A549 (cell line): ENCODE measurements around the gene MMP3. TPM values are rescaled to one million over a fixed set of nuclear protein-coding genes. Genes with fewer than 3 reads are reported as not detected.

Experiments used
- ATAC-seq, 2 experiments: fragments of 200-7000 bp in 1 of 2; fragments of >200 bp in 1 of 2; cut with Nextera tagmentation in 1 of 2; cut with Tn5 transposase in 1 of 2; 3 replicates each; pipeline versions ENCODE4 v1.8.0 to v1.9.1; 2018 to 2020; ENCODE audit warnings: mild to moderate bottlenecking in 1 of 2, moderate library complexity in 1 of 2
- CTCF ChIA-PET: fragments of 300-600 bp; sonication (Branson Sonifier 250); formaldehyde crosslinking; extraction: SDS; loops from one replicate; lab custom pipeline; 2021; ENCODE audit warnings: antibody characterized with exemption, inconsistent platforms; lab: Yijun Ruan, JAX
- POLR2A ChIA-PET: fragments of 350-600 bp; formaldehyde crosslinking; extraction: SDS; loops from one replicate; lab custom pipeline; 2021; ENCODE audit warnings: antibody characterized with exemption, inconsistent platforms; lab: Yijun Ruan, JAX
- DNase-seq, 2 experiments: peaks; one replicate each; pipeline versions ENCODE4 v3.0.0 to v3.0.0-alpha.2; 2011 to 2016; ENCODE audit warnings: low read depth in 1 of 2, low spot score in 1 of 2
- FAIRE-seq: peaks from 2 replicates; lab custom pipeline; 2011; peaks lifted over from hg19 to GRCh38; lab: Jason Lieb, UNC
- H3K27ac ChIP-seq, 2 experiments: fragments of >200 bp; sonication (Bioruptor Twin); formaldehyde crosslinking; 3 replicates each; pipeline ENCODE4 v1.5.1; 2016 to 2017
- H3K4me1 ChIP-seq: fragments of >200 bp; sonication (Bioruptor Twin); formaldehyde crosslinking; 3 replicates; pipeline ENCODE4 v1.6.1; 2016
- H3K4me2 ChIP-seq: fragments of >200 bp; sonication (Bioruptor Twin); formaldehyde crosslinking; 3 replicates; pipeline ENCODE4 v1.6.1; 2016
- H3K4me3 ChIP-seq: fragments of >200 bp; sonication (Bioruptor Twin); formaldehyde crosslinking; 3 replicates; pipeline ENCODE4 v1.5.1; 2016
- H3K9me3 ChIP-seq: fragments of >200 bp; sonication (Bioruptor Twin); formaldehyde crosslinking; 3 replicates; pipeline ENCODE4 v1.6.1; 2016
- BHLHE40 ChIP-seq: IDR thresholded peaks from 2 replicates; pipeline ENCODE4 v1.6.1; 2012; ENCODE audit warnings: low read depth, low read length, inconsistent platforms
- CHD2 ChIP-seq: fragments of 150-350 bp; IDR thresholded peaks from 2 replicates; pipeline ENCODE4 v1.6.1; 2014; ENCODE audit warnings: low read length; ENCODE audit not compliant: partially characterized antibody
- ESRRA ChIP-seq: fragments of 150-350 bp; IDR thresholded peaks from 2 replicates; pipeline ENCODE4 v1.6.1; 2014; ENCODE audit warnings: mild to moderate bottlenecking, low read length, borderline replicate concordance
- FOSB ChIP-seq: fragments of 250-450 bp; sonication (Bioruptor Pico); IDR thresholded peaks from 2 replicates; pipeline ENCODE4 v1.5.0; 2020; ENCODE audit warnings: mild to moderate bottlenecking, moderate library complexity
- HEYL ChIP-seq: fragments of 250-450 bp; sonication (Bioruptor Pico); IDR thresholded peaks from 2 replicates; pipeline ENCODE4 v1.8.0; 2021; ENCODE audit warnings: mild to moderate bottlenecking, moderate library complexity
- HOXB5 ChIP-seq: fragments of 250-450 bp; sonication (Bioruptor Pico); IDR thresholded peaks from 2 replicates; pipeline ENCODE4 v1.5.0; 2020; ENCODE audit warnings: mild to moderate bottlenecking, moderate library complexity
- JUNB ChIP-seq: fragments of >200 bp; sonication (Bioruptor Twin); formaldehyde crosslinking; IDR thresholded peaks from 2 replicates; pipeline ENCODE4 v1.6.1; 2016
- KDM5A ChIP-seq: fragments of 200-600 bp; sonication (generic); IDR thresholded peaks from 2 replicates; pipeline ENCODE4 v1.6.1; 2016; ENCODE audit warnings: antibody characterized with exemption, mild to moderate bottlenecking
- MAZ ChIP-seq: fragments of 150-350 bp; IDR thresholded peaks from 2 replicates; pipeline ENCODE4 v1.6.1; 2014; ENCODE audit warnings: antibody characterized with exemption, low read depth, low read length, borderline replicate concordance
- MYC ChIP-seq: IDR thresholded peaks from 2 replicates; pipeline ENCODE4 v1.6.1; 2012; ENCODE audit warnings: mild to moderate bottlenecking, inconsistent platforms, low read length, improper control_type of control experiment, borderline replicate concordance
- NFE2L2 ChIP-seq: fragments of 150-350 bp; conservative IDR thresholded peaks from 2 replicates; pipeline ENCODE4 v1.6.1; 2014; ENCODE audit warnings: low read length
- NPAS2 ChIP-seq: fragments of 250-450 bp; sonication (Bioruptor Pico); IDR thresholded peaks from 2 replicates; pipeline ENCODE4 v1.8.0; 2022; ENCODE audit warnings: mild to moderate bottlenecking, moderate library complexity, borderline replicate concordance
- RARB ChIP-seq: fragments of 250-450 bp; sonication (Bioruptor Pico); IDR thresholded peaks from 2 replicates; pipeline ENCODE4 v1.8.0; 2021; ENCODE audit warnings: mild to moderate bottlenecking, moderate library complexity
- RCOR1 ChIP-seq: fragments of 150-350 bp; IDR thresholded peaks from 2 replicates; pipeline ENCODE4 v1.6.1; 2014; ENCODE audit warnings: antibody characterized with exemption, low read length, low read depth
- RNF2 ChIP-seq: fragments of 200-600 bp; sonication (generic); IDR thresholded peaks from 2 replicates; pipeline ENCODE4 v1.6.1; 2016; ENCODE audit warnings: low read depth, mild to moderate bottlenecking, antibody characterized with exemption, moderate library complexity, borderline replicate concordance
- SMC3 ChIP-seq: fragments of >200 bp; sonication (Bioruptor Twin); formaldehyde crosslinking; IDR thresholded peaks from 3 replicates; pipeline ENCODE4 v1.6.1; 2018; ENCODE audit warnings: inconsistent platforms
- SREBF2 ChIP-seq: fragments of 450-650 bp; IDR thresholded peaks from 2 replicates; pipeline ENCODE4 v1.6.1; 2014; ENCODE audit warnings: mild to moderate bottlenecking, moderate library complexity
- ZSCAN20 ChIP-seq: fragments of 250-450 bp; sonication (Bioruptor Pico); IDR thresholded peaks from 2 replicates; pipeline ENCODE4 v1.8.0; 2022; ENCODE audit warnings: mild to moderate bottlenecking, moderate library complexity
- WGBS: methylation state at CpG from one replicate; pipeline ENCODE4 v1.1.6; 2017; ENCODE audit errors: missing lambda C conversion rate; 5-methylcytosine and 5-hydroxymethylcytosine counted together
- polyA plus RNA-seq, 4 experiments: library from polyadenylated mRNA; depleted of rRNA in 3 of 4; stranded (reverse); fragments of >200 nt; fragmentation: RNase III in 1 of 4; extraction: RNeasy Plus Mini Kit Qiagen cat#74134 plus additional on column Dnase treatment in 1 of 4; gene quantifications; 2 replicates in 3 of 4; 3 replicates in 1 of 4; pipeline ENCODE4 v1.2.3, GENCODE V29; 2011 to 2017
- TF ChIP-seq, protein P1 (sequence below): fragments of 450-650 bp; IDR thresholded peaks from 2 replicates; pipeline ENCODE4 v1.6.1; 2014; ENCODE audit warnings: antibody characterized with exemption
- TF ChIP-seq, protein P2 (sequence below): fragments of >200 bp; sonication (Bioruptor Twin); formaldehyde crosslinking; IDR thresholded peaks from 3 replicates; pipeline ENCODE4 v1.6.1; 2016
- TF ChIP-seq, protein P3 (sequence below): IDR thresholded peaks from 2 replicates; pipeline ENCODE4 v1.6.1; 2012
- TF ChIP-seq, protein P4 (sequence below): fragments of 150-350 bp; IDR thresholded peaks from 2 replicates; pipeline ENCODE4 v1.6.1; 2014; ENCODE audit warnings: low read depth, mild to moderate bottlenecking, low read length

MMP3 gene
- polyA plus RNA-seq, 2 of the 4 experiments (the other 2 are of a cell fraction): not detected

DNA sequence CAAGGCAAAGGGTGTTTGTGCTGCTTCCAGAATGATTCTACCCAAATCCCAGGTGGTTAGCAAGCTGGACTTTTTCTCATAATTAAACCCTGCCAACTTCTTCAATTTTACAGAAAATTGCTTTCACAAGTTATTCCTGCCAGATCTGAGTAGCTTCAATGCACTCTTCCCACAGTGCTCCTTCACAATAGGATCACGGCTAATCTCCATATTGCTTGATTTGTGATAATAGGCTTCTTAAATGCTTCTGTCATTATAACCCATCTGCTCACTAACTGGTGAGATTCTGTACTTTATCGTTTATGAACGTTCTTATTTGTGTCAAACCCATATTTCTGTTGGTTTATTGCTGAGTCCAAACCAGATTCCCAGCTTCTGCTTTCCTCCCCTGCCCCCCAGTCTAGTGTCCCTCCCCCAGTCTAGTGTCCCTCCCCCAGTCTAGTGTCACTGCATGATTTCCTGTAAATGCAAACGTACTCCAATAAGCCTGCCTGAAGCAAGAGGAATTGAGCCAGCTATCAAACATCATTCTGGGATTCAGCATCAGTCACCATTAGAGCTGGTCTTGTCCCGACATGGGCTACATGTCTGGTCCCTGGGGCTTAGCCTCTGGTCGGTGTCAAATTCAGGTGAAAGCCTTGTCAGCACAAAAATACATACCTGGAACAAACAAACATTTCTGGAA is 14.0 kb downstream of the MMP3 start:
- CTCF ChIA-PET: interaction anchor here (1.0 to 1.6 kb wide), 2 partner anchors 9 to 112 kb away, joined by 3 to 4 read pairs; no protein-coding TSS in a partner anchor
- no peaks in the 10 kb centered on the region for H3K4me1 ChIP-seq

DNA sequence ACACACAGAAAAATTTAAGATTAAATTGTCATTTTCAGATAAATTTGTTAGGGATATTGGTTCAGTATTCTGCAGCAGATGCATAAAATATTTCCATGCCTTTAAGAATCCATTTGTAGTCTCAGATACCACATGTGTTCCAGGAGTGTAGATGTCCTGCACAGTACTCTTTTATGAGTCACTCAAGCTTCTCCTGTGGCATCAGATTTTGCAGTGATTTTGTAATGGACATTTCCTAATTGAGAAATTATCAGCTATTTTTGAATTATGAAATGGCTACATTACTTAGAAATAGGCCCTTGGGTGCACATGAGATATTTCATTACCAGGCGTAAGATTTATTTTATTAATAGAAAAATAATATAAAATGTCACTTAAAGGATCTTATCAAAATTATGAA is 18.9 kb downstream of the MMP3 start:
- WGBS: 94% methylated on average over 1 of the region's 1 CpG
- TF ChIP-seq SREBF2 (no peak), KDM5A (no peak), SMC3 (no peak)

More for the DNA sequence above, 14.0 kb downstream of the MMP3 start:
- TF ChIP-seq JUNB (no peak), MAZ (no peak), NPAS2 (CRISPR knock-in tag) (no peak), ESRRA (no peak), HEYL (CRISPR knock-in tag) (no peak), RNF2 (no peak), MYC (no peak), CHD2 (no peak), BHLHE40 (no peak), ZSCAN20 (CRISPR knock-in tag) (no peak), NFE2L2 (no peak), RCOR1 (no peak), RARB (CRISPR knock-in tag) (no peak)
- TF ChIP-seq, protein P1, sequence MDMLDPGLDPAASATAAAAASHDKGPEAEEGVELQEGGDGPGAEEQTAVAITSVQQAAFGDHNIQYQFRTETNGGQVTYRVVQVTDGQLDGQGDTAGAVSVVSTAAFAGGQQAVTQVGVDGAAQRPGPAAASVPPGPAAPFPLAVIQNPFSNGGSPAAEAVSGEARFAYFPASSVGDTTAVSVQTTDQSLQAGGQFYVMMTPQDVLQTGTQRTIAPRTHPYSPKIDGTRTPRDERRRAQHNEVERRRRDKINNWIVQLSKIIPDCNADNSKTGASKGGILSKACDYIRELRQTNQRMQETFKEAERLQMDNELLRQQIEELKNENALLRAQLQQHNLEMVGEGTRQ: no peak
- TF ChIP-seq, protein P2, sequence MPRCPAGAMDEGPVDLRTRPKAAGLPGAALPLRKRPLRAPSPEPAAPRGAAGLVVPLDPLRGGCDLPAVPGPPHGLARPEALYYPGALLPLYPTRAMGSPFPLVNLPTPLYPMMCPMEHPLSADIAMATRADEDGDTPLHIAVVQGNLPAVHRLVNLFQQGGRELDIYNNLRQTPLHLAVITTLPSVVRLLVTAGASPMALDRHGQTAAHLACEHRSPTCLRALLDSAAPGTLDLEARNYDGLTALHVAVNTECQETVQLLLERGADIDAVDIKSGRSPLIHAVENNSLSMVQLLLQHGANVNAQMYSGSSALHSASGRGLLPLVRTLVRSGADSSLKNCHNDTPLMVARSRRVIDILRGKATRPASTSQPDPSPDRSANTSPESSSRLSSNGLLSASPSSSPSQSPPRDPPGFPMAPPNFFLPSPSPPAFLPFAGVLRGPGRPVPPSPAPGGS: no peak
- 37% methylated on average over 6 of the region's 6 CpGs for WGBS
- ATAC-seq (no peak), DNase-seq (no peak), FAIRE-seq (no peak)
- Histone ChIP-seq H3K4me2 (no peak overlapping the region), H3K9me3 (no peaks in the 10 kb centered on the region), H3K27ac (no peak overlapping the region), H3K4me3 (no peak overlapping the region)
- POLR2A ChIA-PET: no interaction called here

DNA sequence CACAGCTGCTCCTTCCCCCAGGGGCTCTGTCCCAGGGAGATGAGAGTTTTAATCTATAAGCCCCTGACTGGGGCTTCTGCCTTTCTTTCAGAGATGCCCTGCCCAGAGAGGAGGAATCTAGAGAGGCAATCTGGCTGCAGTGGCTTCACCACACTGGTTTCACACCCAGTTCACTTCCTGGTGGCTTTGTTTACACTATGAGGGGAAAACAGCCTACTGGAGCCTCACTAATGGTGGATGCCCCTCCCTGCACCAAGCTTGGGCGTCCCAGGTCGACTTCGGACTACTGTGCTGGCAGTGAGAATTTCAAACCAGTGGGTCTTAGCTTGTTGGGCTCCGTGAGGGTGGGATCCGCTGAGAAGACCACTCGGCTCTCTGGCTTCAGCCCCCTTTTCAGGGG is 23.9 kb downstream of the MMP3 start:
- DNase-seq (no peak), FAIRE-seq (no peak), ATAC-seq (no peak)
- Histone ChIP-seq H3K27ac (no peak overlapping the region), H3K4me3 (no peak overlapping the region), H3K9me3 (no peaks in the 10 kb centered on the region; the same call in 2 of the 3 replicates), H3K4me1 (no peaks in the 10 kb centered on the region), H3K4me2 (no peak overlapping the region)
- ChIA-PET POLR2A (no interaction called here), CTCF (no interaction called here)
- TF ChIP-seq, protein P3, sequence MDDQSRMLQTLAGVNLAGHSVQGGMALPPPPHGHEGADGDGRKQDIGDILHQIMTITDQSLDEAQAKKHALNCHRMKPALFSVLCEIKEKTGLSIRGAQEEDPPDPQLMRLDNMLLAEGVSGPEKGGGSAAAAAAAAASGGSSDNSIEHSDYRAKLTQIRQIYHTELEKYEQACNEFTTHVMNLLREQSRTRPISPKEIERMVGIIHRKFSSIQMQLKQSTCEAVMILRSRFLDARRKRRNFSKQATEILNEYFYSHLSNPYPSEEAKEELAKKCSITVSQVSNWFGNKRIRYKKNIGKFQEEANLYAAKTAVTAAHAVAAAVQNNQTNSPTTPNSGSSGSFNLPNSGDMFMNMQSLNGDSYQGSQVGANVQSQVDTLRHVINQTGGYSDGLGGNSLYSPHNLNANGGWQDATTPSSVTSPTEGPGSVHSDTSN: no peak
- TF ChIP-seq MYC (no peak), HOXB5 (no peak), FOSB (CRISPR knock-in tag) (no peak)
- TF ChIP-seq, protein P4, sequence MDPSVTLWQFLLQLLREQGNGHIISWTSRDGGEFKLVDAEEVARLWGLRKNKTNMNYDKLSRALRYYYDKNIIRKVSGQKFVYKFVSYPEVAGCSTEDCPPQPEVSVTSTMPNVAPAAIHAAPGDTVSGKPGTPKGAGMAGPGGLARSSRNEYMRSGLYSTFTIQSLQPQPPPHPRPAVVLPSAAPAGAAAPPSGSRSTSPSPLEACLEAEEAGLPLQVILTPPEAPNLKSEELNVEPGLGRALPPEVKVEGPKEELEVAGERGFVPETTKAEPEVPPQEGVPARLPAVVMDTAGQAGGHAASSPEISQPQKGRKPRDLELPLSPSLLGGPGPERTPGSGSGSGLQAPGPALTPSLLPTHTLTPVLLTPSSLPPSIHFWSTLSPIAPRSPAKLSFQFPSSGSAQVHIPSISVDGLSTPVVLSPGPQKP: no peak
- TF ChIP-seq, protein P1: no peak
- 60% methylated on average over 1 of the region's 6 CpGs for WGBS

More for the DNA sequence above, 18.9 kb downstream of the MMP3 start:
- H3K4me3 ChIP-seq: no peak overlapping the region
- H3K4me1 ChIP-seq: no peaks in the 10 kb centered on the region
- no peak overlapping the region for H3K4me2 ChIP-seq
- ChIA-PET POLR2A (no interaction called here), CTCF (interaction anchor here (0.9 to 1.1 kb wide), 2 partner anchors 14 to 18 kb away, joined by 3 read pairs; no protein-coding TSS in a partner anchor)
- H3K27ac ChIP-seq: no peak overlapping the region
- DNase-seq (no peak), FAIRE-seq (no peak), ATAC-seq (no peak)
- no peaks in the 10 kb centered on the region for H3K9me3 ChIP-seq
